GM12872 (cell line): ENCODE data around the gene ADD1.

ENCODE experiments used
- CTCF ChIP-seq: IDR thresholded peaks from 3 replicates; pipeline ENCODE4 v1.5.1; 2011; ENCODE audit warnings: low read depth, mild to moderate bottlenecking, low read length, moderate library complexity; ENCODE audit not compliant: insufficient read depth

ADD1 gene

GRCh38 chr4:2944586-2945526 lies 101.2 kb downstream of the ADD1 start:
- no peak for TF ChIP-seq CTCF

GRCh38 chr4:2946812-2947600 lies 103.4 kb downstream of the ADD1 start:
- no peak for TF ChIP-seq CTCF

GRCh38 chr4:2947926-2948325 lies 104.3 kb downstream of the ADD1 start:
- TF ChIP-seq CTCF, result no peak

GRCh38 chr4:2948895-2949781 lies 105.5 kb downstream of the ADD1 start:
- peak; percentile 61 for TF ChIP-seq CTCF

- TF ChIP-seq CTCF, result no peak
Measured at GRCh38 chr4:2949782-2950125, 106.1 kb downstream of the ADD1 start.

GRCh38 chr4:2950221-2950989 lies 106.8 kb downstream of the ADD1 start:
- TF ChIP-seq CTCF, result no peak
